HFFc6 (cell line): Measurements from ENCODE around the gene EMC6. TPM values are rescaled to one million over a fixed set of nuclear protein-coding genes. Genes with fewer than 3 reads are reported as not detected.

Experiments
- DNase-seq: peaks from one replicate; pipeline ENCODE4 v3.0.0-alpha.2; 2018
- H3K27ac Mint-ChIP-seq: 2 replicates; pipeline ENCODE4 v1.8.0; 2020; ENCODE audit warnings: mild to moderate bottlenecking, mixed read lengths
- H3K27me3 Mint-ChIP-seq: 2 replicates; pipeline ENCODE4 v1.8.0; 2021; ENCODE audit warnings: mild to moderate bottlenecking, moderate library complexity, mixed read lengths; ENCODE audit not compliant: insufficient read depth
- H3K36me3 Mint-ChIP-seq: 2 replicates; pipeline ENCODE4 v1.8.0; 2021; ENCODE audit warnings: low read depth, mixed read lengths
- H3K4me1 Mint-ChIP-seq: 2 replicates; pipeline ENCODE4 v1.8.0; 2020; ENCODE audit warnings: low read depth, mixed read lengths
- H3K4me3 Mint-ChIP-seq: 2 replicates; pipeline ENCODE4 v1.8.0; 2020; ENCODE audit warnings: mild to moderate bottlenecking, moderate library complexity, mixed read lengths
- H3K9me3 Mint-ChIP-seq: 2 replicates; pipeline ENCODE4 v1.8.0; 2020; ENCODE audit warnings: mild to moderate bottlenecking, mixed read lengths
- CTCF ChIP-seq: fragments of 200-600 bp; sonication (generic); IDR thresholded peaks from 2 replicates; pipeline ENCODE4 v1.5.0; 2021; ENCODE audit warnings: antibody characterized with exemption, mild to moderate bottlenecking
- long read RNA-seq: library from polyadenylated mRNA; unstranded; transcript quantifications from one replicate; pipeline ENCODE4 v2.0.0, GENCODE V29; 2019
- total RNA-seq, 6 experiments: library from RNA; stranded (reverse); fragmentation: NEBNext Ultra II Directional; extraction: Animal tissue kit (Norgen Biotek cat#: 25700); gene quantifications; 2 replicates in 1 of 6; 3 replicates in 5 of 6; pipeline ENCODE4 v1.2.3, GENCODE V29; 2021

Gene EMC6
- 10 to 100 TPM; 57.6 to 66.8 (median 64.1) TPM for total RNA-seq
- long read RNA-seq, transcript EMC6-202 (2 exons, 762 nt): minor isoform, 20 of 85 reads
- long read RNA-seq, transcript EMC6-201 (2 exons, 653 nt): major isoform, 58 of 85 reads
- long read RNA-seq, partial matches to known transcripts: 0 of 85 reads
- long read RNA-seq, other reads (novel, unspliced or antisense): 7 of 85 reads

DNA sequence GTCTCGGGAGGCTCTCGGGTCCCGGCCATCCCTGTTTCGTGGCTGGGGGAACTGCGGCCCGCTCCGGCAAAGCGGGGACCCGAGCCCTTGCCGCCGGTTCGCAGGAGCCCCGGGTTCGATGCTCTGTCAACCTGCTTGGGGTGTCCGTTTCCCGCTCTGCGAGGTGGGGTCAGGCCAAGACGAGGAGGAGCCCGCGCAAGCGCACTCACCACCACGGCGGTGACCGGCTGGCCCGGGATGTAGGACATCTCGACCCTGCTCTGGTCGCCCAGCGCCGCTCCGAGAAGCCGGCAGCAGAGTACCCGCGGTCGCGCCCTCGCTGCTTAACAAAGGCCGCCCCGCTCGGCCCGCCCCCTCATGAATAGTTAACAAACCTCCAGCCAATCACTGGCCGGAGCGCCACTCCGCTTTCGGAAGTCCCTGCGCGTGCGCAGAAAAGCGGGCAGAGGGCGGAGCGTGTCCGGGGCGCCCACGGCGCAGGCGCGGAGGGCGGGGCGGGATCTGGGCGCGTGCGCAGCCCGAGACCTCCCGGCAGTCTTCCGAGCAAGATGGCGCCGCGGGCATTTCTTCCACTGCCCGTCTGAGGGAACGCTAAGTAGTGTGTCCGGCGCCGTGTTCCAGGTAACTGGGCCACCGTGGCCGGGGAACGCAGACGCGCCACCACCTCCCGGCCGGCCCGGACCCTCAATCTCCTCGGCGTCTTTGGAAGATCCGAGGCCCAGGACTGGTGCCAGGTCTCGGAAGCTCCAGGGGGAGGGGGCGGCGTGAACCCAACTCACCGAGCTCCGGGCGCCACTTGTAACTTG lies at the start of gene EMC6, which contains the start of gene TAX1BP3:
EMC6 (plus strand) TSS at position 534 of the 806 bp plus-strand sequence. CDS start 335 bp downstream, outside the sequence.
TAX1BP3 (minus strand) TSS at position 300 of the 806 bp plus-strand sequence; CDS start at position 248, 52 bp downstream.
- Mint-ChIP-seq H3K27me3 (peaks cover 3% of the 10 kb centered on the region; the same call in 1 of the 2 replicates), H3K9me3 (no peaks in the 10 kb centered on the region), H3K27ac (peak within 1 kb of the TSS; percentile 88), H3K36me3 (peaks cover 30% of the 10 kb centered on the region), H3K4me1 (peaks cover 27% of the 10 kb centered on the region), H3K4me3 (peak within 1 kb of the TSS; percentile 93)
- TF ChIP-seq CTCF: no peak
- DNase-seq: peak; percentile 96

DNA sequence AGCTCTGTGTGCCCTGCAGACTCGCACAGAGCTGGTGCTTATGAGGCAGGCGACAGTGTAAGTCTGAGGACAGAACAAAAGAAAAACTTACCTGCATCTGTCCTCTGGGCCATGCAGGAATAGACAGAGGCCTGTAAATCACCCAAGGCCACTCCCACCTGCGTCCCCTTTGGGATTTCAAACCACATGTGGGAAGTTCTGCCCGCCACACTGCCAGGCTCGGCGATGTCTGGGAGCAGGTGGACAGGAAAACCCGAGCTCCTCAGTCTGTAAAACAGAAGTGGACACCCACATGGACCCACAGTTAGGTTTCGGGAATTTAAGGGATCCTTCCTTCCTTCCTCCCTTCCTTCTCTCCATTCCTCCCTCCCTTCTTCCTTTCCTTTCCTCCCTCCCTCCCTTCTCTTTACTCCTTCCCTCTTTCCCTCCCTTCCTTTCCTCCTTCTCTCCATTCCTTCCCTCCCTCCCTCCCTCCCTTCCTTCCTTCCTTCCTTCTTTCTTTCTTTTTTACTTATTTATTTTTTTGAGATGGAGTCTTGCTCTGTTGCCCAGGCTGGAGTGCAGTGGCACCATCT lies 47.4 kb upstream of the EMC6 start:
- Mint-ChIP-seq H3K36me3 (peaks cover 29% of the 10 kb centered on the region), H3K4me3 (no peak overlapping the region), H3K4me1 (no peaks in the 10 kb centered on the region), H3K27ac (no peak overlapping the region), H3K9me3 (no peaks in the 10 kb centered on the region), H3K27me3 (no peaks in the 10 kb centered on the region)
- DNase-seq: no peak
- no peak for TF ChIP-seq CTCF

DNA sequence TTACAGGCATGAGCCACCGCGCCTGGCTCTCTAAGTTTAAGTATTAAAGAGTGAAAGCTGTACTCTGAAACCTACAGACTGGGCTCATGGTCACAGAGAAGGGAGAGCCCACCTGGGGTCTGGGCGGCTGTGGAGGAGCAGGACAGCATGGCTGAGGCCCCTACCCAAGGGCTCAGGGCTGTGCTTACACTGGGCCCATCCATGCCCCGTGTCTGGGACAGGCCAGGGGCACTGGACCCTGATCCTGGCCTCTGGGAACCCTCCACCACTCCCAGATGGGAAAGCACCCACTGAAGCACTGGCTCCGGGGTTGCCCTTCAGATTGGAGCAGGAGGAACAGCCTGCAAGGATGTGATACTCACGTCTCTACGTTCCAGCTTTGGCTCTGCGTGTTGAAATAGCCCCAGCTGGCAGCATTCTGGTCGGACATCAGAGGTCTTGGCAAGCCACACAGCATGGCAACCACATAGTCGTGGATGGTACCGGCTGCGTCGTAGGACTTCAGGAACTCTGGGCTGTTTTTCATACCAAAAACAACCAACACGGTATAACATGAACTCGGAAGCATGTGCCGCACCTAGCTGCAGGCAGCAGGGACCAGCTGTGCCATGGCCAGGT lies 45.5 kb upstream of the EMC6 start:
- H3K9me3 Mint-ChIP-seq: no peaks in the 10 kb centered on the region
- H3K27ac Mint-ChIP-seq: no peak overlapping the region
- no peak for DNase-seq
- H3K4me3 Mint-ChIP-seq: no peak overlapping the region
- peaks cover 24% of the 10 kb centered on the region for H3K36me3 Mint-ChIP-seq
- no peak for TF ChIP-seq CTCF
- no peaks in the 10 kb centered on the region for H3K27me3 Mint-ChIP-seq
- peaks cover 10% of the 10 kb centered on the region for H3K4me1 Mint-ChIP-seq

- Mint-ChIP-seq H3K27me3 (no peaks in the 10 kb centered on the region), H3K9me3 (no peaks in the 10 kb centered on the region), H3K36me3 (peaks cover 24% of the 10 kb centered on the region), H3K4me3 (no peak overlapping the region), H3K4me1 (peaks cover 10% of the 10 kb centered on the region), H3K27ac (peak overlapping the region; percentile 42)
- no peak for TF ChIP-seq CTCF
- DNase-seq: no peak
Measured at GRCh38 chr17:3626831-3627768, 41.5 kb upstream of the EMC6 start.

- TF ChIP-seq CTCF: no peak
- Mint-ChIP-seq H3K27ac (no peak overlapping the region), H3K9me3 (no peaks in the 10 kb centered on the region), H3K36me3 (peaks cover 24% of the 10 kb centered on the region), H3K27me3 (no peaks in the 10 kb centered on the region), H3K4me1 (peaks cover 10% of the 10 kb centered on the region), H3K4me3 (no peak overlapping the region)
- DNase-seq: no peak
Measured at GRCh38 chr17:3627769-3628167, 40.8 kb upstream of the EMC6 start.
